GM12874 (cell line): ENCODE measurements around the gene GDPD3.

Source experiments
- TF ChIP-seq, protein P1 (sequence below): IDR thresholded peaks from 2 replicates; pipeline ENCODE4 v1.5.1; 2011; ENCODE audit warnings: low read depth, mild to moderate bottlenecking, control low read depth, low read length, moderate library complexity; ENCODE audit not compliant: insufficient read depth

Gene GDPD3

DNA sequence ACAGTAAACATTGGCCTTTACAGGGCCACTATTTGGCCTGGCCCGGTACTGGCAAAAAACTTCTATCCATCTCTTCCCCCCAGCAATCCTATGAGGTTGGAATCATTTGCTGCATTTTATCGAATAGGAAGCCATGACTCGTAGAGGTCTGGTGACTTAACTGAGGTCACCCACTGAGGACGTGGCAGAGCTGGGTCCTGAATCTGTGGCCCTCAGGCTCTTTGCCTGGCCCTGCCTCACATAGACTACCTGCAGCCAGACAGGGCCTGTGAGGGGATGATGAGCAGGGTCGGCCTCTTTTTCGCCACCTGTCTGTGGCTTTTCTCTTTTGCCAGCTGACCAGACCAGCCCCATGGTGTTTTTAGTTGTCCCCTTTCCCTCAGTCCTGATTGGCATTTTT lies 35.7 kb downstream of the GDPD3 start:
- TF ChIP-seq, protein P1, sequence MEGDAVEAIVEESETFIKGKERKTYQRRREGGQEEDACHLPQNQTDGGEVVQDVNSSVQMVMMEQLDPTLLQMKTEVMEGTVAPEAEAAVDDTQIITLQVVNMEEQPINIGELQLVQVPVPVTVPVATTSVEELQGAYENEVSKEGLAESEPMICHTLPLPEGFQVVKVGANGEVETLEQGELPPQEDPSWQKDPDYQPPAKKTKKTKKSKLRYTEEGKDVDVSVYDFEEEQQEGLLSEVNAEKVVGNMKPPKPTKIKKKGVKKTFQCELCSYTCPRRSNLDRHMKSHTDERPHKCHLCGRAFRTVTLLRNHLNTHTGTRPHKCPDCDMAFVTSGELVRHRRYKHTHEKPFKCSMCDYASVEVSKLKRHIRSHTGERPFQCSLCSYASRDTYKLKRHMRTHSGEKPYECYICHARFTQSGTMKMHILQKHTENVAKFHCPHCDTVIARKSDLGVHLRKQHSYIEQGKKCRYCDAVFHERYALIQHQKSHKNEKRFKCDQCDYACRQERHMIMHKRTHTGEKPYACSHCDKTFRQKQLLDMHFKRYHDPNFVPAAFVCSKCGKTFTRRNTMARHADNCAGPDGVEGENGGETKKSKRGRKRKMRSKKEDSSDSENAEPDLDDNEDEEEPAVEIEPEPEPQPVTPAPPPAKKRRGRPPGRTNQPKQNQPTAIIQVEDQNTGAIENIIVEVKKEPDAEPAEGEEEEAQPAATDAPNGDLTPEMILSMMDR: no peak

DNA sequence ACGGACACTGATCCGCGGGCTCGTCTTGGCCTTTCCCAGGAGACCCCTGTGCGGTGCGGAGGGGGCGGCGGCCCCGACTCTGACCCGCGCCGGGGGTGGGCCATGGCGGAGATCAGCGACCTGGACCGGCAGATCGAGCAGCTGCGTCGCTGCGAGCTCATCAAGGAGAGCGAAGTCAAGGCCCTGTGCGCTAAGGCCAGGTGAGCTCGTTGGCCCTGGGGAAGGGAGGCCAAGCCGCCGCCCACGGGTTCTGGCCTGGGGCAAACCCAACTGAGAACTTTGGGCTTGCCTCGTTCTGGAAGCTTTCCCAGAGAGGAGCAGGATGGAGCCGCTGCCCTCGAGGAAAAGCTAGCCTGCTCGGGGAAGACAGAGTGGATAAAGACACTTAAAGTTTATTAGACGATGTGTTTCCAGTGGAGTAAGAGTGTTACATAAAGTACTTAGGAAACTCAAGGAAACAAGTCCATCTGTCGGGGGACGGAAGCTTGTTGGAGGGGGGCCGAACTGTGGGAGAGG lies 37.0 kb downstream of the GDPD3 start:
- TF ChIP-seq, protein P1: no peak

DNA sequence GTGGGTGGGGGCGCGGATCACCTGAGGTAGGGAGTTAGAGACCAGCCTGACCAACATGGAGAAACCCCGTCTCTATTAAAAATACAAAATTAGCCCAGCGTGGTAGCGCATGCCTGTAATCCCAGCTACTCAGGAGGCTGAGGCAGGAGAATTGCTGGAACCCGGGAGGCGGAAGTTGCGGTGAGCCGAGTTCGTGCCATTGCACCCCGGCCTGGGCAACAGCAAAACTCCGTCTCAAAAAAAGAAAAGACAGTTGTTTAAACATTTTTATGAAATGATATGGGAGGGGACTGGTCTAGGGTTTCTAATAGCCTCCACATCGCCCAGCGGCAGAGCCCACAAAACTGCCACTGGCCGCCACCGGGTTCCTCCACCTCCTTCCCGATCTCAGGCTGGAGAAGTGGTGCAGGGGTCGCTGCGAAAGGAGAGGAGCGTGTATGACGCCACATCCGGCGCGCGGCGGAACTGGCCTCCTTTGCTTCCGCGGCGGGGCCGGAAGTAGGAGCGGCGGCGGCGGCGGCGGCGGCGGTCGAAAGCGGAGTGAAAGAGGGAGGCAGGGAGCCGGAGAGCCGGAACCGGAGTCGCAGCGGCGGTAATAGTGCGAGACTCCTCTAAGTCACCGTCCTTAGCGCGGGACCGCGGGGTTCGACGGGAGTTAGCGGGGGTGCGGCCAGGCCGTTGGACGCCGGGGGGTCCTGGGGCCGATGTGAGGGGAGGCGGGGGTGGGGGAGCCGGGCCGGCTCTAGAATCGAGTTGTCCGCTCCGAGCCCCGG lies 37.6 kb downstream of the GDPD3 start, which contains the start of gene PPP4C:
TSS of gene PPP4C (plus strand) at position 492 of the 773 bp plus-strand sequence. CDS start 384 bp downstream, outside the sequence.
- TF ChIP-seq, protein P1: no peak

DNA sequence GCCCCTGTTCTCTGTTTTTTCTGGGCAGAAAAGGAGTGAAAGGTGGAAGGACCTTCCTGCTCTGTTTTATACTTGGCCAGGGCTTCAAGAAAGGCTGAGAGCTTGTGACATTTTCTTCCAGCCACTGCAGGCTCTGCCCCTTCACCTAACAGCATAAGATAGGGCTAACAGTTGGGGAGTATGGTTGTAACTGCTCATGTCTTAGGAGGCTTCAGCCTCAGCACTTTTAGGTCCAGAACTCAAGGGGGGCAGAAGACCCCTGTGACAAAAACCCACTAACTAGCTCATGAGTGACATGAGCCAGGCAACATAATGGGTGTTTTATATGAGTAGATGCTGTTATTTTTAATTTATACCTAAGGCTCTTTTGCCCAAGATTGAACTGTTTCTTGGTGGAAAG lies 42.8 kb downstream of the GDPD3 start:
- TF ChIP-seq, protein P1: no peak

DNA sequence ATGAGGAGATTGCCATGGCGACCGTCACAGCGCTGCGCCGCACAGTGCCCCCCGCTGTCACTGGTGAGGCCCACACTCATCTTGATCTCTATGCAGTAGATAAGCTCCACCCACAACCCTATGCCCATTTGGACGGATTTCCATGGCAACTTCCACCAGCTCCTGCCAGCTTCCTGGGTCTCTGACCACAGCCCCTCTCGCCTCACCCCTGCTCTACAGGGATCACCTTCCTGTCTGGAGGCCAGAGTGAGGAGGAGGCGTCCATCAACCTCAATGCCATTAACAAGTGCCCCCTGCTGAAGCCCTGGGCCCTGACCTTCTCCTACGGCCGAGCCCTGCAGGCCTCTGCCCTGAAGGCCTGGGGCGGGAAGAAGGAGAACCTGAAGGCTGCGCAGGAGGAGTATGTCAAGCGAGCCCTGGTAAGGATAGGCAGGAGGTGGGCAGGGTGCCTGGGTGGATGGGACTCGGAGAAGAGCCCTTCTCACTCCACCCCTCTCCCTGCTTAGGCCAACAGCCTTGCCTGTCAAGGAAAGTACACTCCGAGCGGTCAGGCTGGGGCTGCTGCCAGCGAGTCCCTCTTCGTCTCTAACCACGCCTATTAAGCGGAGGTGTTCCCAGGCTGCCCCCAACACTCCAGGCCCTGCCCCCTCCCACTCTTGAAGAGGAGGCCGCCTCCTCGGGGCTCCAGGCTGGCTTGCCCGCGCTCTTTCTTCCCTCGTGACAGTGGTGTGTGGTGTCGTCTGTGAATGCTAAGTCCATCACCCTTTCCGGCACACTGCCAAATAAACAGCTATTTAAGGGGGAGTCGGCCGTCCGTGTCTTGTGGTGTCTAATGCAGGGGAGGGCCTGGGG lies 43.5 kb downstream of the GDPD3 start:
- TF ChIP-seq, protein P1: no peak

DNA sequence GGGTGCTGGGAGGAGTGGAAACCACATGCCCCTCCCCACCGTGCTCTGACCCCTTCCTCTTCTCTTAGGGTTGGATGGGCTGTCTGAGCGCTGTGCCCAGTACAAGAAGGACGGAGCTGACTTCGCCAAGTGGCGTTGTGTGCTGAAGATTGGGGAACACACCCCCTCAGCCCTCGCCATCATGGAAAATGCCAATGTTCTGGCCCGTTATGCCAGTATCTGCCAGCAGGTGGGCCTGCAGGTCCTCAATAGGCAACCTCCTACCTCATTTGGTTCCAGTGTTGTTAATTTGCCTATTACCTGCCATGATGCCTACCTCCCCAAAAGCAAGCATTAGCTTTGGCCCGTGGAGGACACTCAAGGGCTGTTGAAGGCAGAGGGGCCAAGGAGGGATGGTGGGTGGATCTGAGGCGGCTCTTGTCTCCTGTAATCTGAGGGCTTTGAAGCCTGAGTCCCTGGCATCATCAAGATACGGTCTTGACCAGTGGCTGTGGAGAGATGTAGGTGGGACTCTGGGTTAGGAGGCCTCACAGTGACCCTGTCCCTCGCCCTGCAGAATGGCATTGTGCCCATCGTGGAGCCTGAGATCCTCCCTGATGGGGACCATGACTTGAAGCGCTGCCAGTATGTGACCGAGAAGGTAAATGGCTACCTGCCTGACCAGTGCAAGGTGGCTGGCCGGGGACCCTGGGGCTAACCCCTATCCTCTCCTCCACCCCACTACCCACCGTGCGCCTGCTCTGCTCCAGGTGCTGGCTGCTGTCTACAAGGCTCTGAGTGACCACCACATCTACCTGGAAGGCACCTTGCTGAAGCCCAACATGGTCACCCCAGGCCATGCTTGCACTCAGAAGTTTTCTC lies 44.4 kb downstream of the GDPD3 start:
- TF ChIP-seq, protein P1: peak; percentile 54
